H1 (cell line): Measurements from ENCODE around the gene RNF13. TPM values are rescaled to one million over a fixed set of nuclear protein-coding genes. Genes with fewer than 3 reads are reported as not detected.

ENCODE experiments used
- CTCF ChIA-PET: fragments of 300-600 bp; sonication (Branson Sonifier 250); formaldehyde crosslinking; loops from one replicate; lab custom pipeline; 2021; ENCODE audit not compliant: partially characterized antibody; lab: Charles Lee
- POLR2A ChIA-PET: fragments of 300-600 bp; sonication (Branson Sonifier 250); formaldehyde crosslinking; loops from one replicate; lab custom pipeline; 2021; ENCODE audit warnings: inconsistent platforms; ENCODE audit not compliant: partially characterized antibody; lab: Charles Lee
- DNase-seq, 2 experiments: peaks; one replicate each; pipeline versions ENCODE4 v3.0.0 to v3.0.0-alpha.2; 2010 to 2022; ENCODE audit warnings: low spot score in 2 of 2, low read depth in 1 of 2, mixed read lengths in 1 of 2
- FAIRE-seq: peaks from 2 replicates; lab custom pipeline; 2011; peaks lifted over from hg19 to GRCh38; lab: Jason Lieb, UNC
- H2AFZ ChIP-seq: 2 replicates; pipeline ENCODE4 v1.8.1; 2012; ENCODE audit warnings: low read length, inconsistent platforms
- H2AK5ac ChIP-seq: 2 replicates; pipeline ENCODE4 v1.6.1; 2013; ENCODE audit warnings: low read depth, low read length
- H2BK120ac ChIP-seq: replicated peaks from 2 replicates; pipeline ENCODE3; 2013; ENCODE audit warnings: low read depth, low read length, inconsistent platforms
- H2BK12ac ChIP-seq: 2 replicates; pipeline ENCODE4 v1.6.1; 2013; ENCODE audit warnings: low read depth, low read length
- H2BK15ac ChIP-seq: 2 replicates; pipeline ENCODE4 v1.6.1; 2013; ENCODE audit warnings: low read length
- H2BK20ac ChIP-seq: 2 replicates; pipeline ENCODE4 v1.6.1; 2013; ENCODE audit warnings: low read length
- H2BK5ac ChIP-seq: 2 replicates; pipeline ENCODE4 v1.6.1; 2013; ENCODE audit warnings: low read depth, low read length
- H3K14ac ChIP-seq: 2 replicates; pipeline ENCODE4 v1.6.1; 2013; ENCODE audit warnings: inconsistent platforms; ENCODE audit not compliant: insufficient read length
- H3K18ac ChIP-seq: 2 replicates; pipeline ENCODE4 v1.6.1; 2013; ENCODE audit warnings: low read length; ENCODE audit errors: extremely low read depth
- H3K23ac ChIP-seq: 2 replicates; pipeline ENCODE4 v1.6.1; 2013; ENCODE audit warnings: inconsistent platforms; ENCODE audit not compliant: insufficient read length
- H3K23me2 ChIP-seq: 2 replicates; pipeline ENCODE4 v1.6.1; 2013; ENCODE audit warnings: low read depth, low read length
- H3K27ac ChIP-seq: 2 replicates; pipeline ENCODE4 v1.6.1; 2011; ENCODE audit warnings: low read depth, low read length, inconsistent platforms
- H3K27me3 ChIP-seq, 4 experiments: replicated peaks in 1 of 4; 1 replicate in 1 of 4; 2 replicates in 3 of 4; pipeline versions ENCODE4 v1.6.1 to v1.8.1; 2011 to 2013; ENCODE audit warnings: low read length in 3 of 4, mild to moderate bottlenecking in 3 of 4, inconsistent platforms in 2 of 4, mixed read lengths in 2 of 4, moderate library complexity in 1 of 4; ENCODE audit not compliant: control insufficient read depth in 3 of 4, insufficient read depth in 3 of 4; ENCODE audit errors: extremely low read depth in 1 of 4
- H3K36me3 ChIP-seq, 4 experiments: 2 replicates each; pipeline versions ENCODE4 v1.6.1 to v1.8.1; 2011 to 2013; ENCODE audit warnings: mild to moderate bottlenecking in 4 of 4, low read length in 3 of 4, moderate library complexity in 2 of 4, control low read depth in 1 of 4, inconsistent platforms in 1 of 4; ENCODE audit not compliant: insufficient read depth in 4 of 4, control insufficient read depth in 2 of 4
- H3K4ac ChIP-seq: replicated peaks from 2 replicates; pipeline ENCODE3; 2013; ENCODE audit warnings: low read length, low read depth, mixed read lengths, inconsistent platforms; ENCODE audit not compliant: insufficient read length
- H3K4me1 ChIP-seq, 4 experiments: replicated peaks in 1 of 4; 1 replicate in 1 of 4; 2 replicates in 3 of 4; pipeline versions ENCODE4 v1.6.1 to v1.8.1; 2011 to 2013; ENCODE audit warnings: low read length in 3 of 4, inconsistent platforms in 2 of 4, mixed read lengths in 1 of 4; ENCODE audit not compliant: insufficient read depth in 4 of 4, control insufficient read depth in 3 of 4
- H3K4me2 ChIP-seq, 2 experiments: 2 replicates each; pipeline versions ENCODE4 v1.6.1 to v1.8.1; 2011 to 2013; ENCODE audit warnings: low read depth in 2 of 2, low read length in 2 of 2, control low read depth in 1 of 2, inconsistent platforms in 1 of 2, mild to moderate bottlenecking in 1 of 2; ENCODE audit not compliant: insufficient read depth in 1 of 2
- H3K4me3 ChIP-seq, 4 experiments: fragments of 200-600, 300-600 bp in 1 of 4; sonication (generic), shearing (Covaris generic), sonication (Bioruptor Twin) in 1 of 4; 2 replicates each; pipeline versions ENCODE4 v1.5.1 to v1.8.1; 2011 to 2016; ENCODE audit warnings: low read length in 4 of 4, low read depth in 3 of 4, control low read depth in 2 of 4, inconsistent platforms in 2 of 4, mild to moderate bottlenecking in 2 of 4, mixed read lengths in 1 of 4, moderate library complexity in 1 of 4; ENCODE audit not compliant: insufficient read depth in 2 of 4; ENCODE audit errors: extremely low read depth in 1 of 4
- H3K56ac ChIP-seq: replicated peaks from 2 replicates; pipeline ENCODE3; 2013; ENCODE audit warnings: low read depth, mild to moderate bottlenecking, mixed read lengths, low read length, inconsistent platforms; ENCODE audit not compliant: insufficient read length
- H3K79me1 ChIP-seq: 2 replicates; pipeline ENCODE4 v1.6.1; 2013; ENCODE audit warnings: low read depth, low read length, control low read depth
- H3K79me2 ChIP-seq, 2 experiments: 2 replicates each; pipeline versions ENCODE4 v1.6.1 to v1.8.1; 2012 to 2013; ENCODE audit warnings: low read length in 2 of 2, mild to moderate bottlenecking in 2 of 2, inconsistent platforms in 1 of 2; ENCODE audit not compliant: insufficient read depth in 2 of 2, control insufficient read depth in 1 of 2
- H3K9ac ChIP-seq, 4 experiments: replicated peaks in 1 of 4; 1 replicate in 1 of 4; 2 replicates in 3 of 4; pipeline versions ENCODE4 v1.6.1 to v1.8.1; 2011 to 2013; ENCODE audit warnings: low read depth in 3 of 4, low read length in 3 of 4, control low read depth in 2 of 4, mild to moderate bottlenecking in 2 of 4, moderate library complexity in 2 of 4, inconsistent platforms in 1 of 4; ENCODE audit errors: extremely low read depth in 1 of 4
- H3K9me3 ChIP-seq, 2 experiments: 2 replicates each; pipeline versions ENCODE4 v1.6.1 to v1.8.1; 2012 to 2013; ENCODE audit warnings: mild to moderate bottlenecking in 2 of 2, moderate library complexity in 2 of 2, control low read depth in 1 of 2, inconsistent platforms in 1 of 2, low read depth in 1 of 2, low read length in 1 of 2, mixed read lengths in 1 of 2; ENCODE audit not compliant: insufficient read depth in 2 of 2
- H4K20me1 ChIP-seq, 2 experiments: replicated peaks in 1 of 2; 2 replicates each; pipeline versions ENCODE3 to v1.8.1; 2011 to 2013; ENCODE audit warnings: inconsistent platforms in 2 of 2, low read length in 2 of 2, mild to moderate bottlenecking in 1 of 2; ENCODE audit not compliant: insufficient read depth in 2 of 2, control insufficient read depth in 1 of 2
- H4K5ac ChIP-seq: 2 replicates; pipeline ENCODE4 v1.6.1; 2013; ENCODE audit warnings: low read length, low read depth, mixed read lengths, inconsistent platforms; ENCODE audit not compliant: insufficient read length
- H4K8ac ChIP-seq: 2 replicates; pipeline ENCODE4 v1.8.0; 2013; ENCODE audit warnings: mild to moderate bottlenecking, moderate library complexity, low read length, inconsistent platforms; ENCODE audit not compliant: insufficient read depth; ENCODE audit errors: extremely low read depth
- H4K91ac ChIP-seq: replicated peaks from 2 replicates; pipeline ENCODE3; 2013; ENCODE audit warnings: low read length, mixed read lengths, inconsistent platforms; ENCODE audit not compliant: insufficient read length
- ASH2L ChIP-seq: fragments of 200-600, 300-600 bp; sonication (generic); IDR thresholded peaks from one replicate; pipeline ENCODE4 v1.7.1; 2017; ENCODE audit warnings: low read length
- BACH1 ChIP-seq: IDR thresholded peaks from 2 replicates; pipeline ENCODE4 v1.6.1; 2012; ENCODE audit warnings: low read length, improper control_type of control experiment
- CEBPB ChIP-seq: IDR thresholded peaks from 2 replicates; pipeline ENCODE4 v1.6.1; 2012; ENCODE audit warnings: low read depth, low read length
- CHD2 ChIP-seq: IDR thresholded peaks from 2 replicates; pipeline ENCODE4 v1.6.1; 2012; ENCODE audit warnings: low read length, improper control_type of control experiment
- EP300 ChIP-seq, 2 experiments: IDR thresholded peaks; 1 replicate in 1 of 2; 2 replicates in 1 of 2; pipeline ENCODE4 v1.6.1; 2011 to 2012; ENCODE audit warnings: low read depth in 2 of 2, low read length in 2 of 2, mild to moderate bottlenecking in 2 of 2, borderline replicate concordance in 1 of 2, inconsistent platforms in 1 of 2, moderate library complexity in 1 of 2
- FOSL1 ChIP-seq: IDR thresholded peaks from 2 replicates; pipeline ENCODE4 v1.6.1; 2011; ENCODE audit warnings: mild to moderate bottlenecking, low read depth, low read length, moderate library complexity; ENCODE audit not compliant: insufficient read depth
- HDAC2 ChIP-seq, 2 experiments: fragments of 300-600 bp in 1 of 2; sonication (generic) in 1 of 2; IDR thresholded peaks; 2 replicates each; pipeline ENCODE4 v1.6.1; 2011 to 2012; ENCODE audit warnings: low read depth in 2 of 2, low read length in 2 of 2, mild to moderate bottlenecking in 2 of 2, moderate library complexity in 2 of 2, borderline replicate concordance in 1 of 2, inconsistent platforms in 1 of 2
- JUN ChIP-seq: IDR thresholded peaks from 2 replicates; pipeline ENCODE4 v1.6.1; 2011; ENCODE audit warnings: low read depth, mild to moderate bottlenecking, improper control_type of control experiment, low read length
- JUND ChIP-seq: IDR thresholded peaks from 2 replicates; pipeline ENCODE4 v1.6.1; 2011; ENCODE audit warnings: mild to moderate bottlenecking, improper control_type of control experiment, low read length
- KDM5A ChIP-seq: fragments of 200-600 bp; IDR thresholded peaks from 2 replicates; pipeline ENCODE4 v1.7.1; 2012; ENCODE audit warnings: mild to moderate bottlenecking, low read length, inconsistent platforms, mixed read lengths
- MAFK ChIP-seq: IDR thresholded peaks from 2 replicates; pipeline ENCODE4 v1.6.1; 2012; ENCODE audit warnings: low read depth, mild to moderate bottlenecking, improper control_type of control experiment, low read length
- RFX5 ChIP-seq: IDR thresholded peaks from 2 replicates; pipeline ENCODE4 v1.6.1; 2011; ENCODE audit warnings: low read depth, low read length, improper control_type of control experiment, borderline replicate concordance
- SP1 ChIP-seq: IDR thresholded peaks from 2 replicates; pipeline ENCODE4 v1.6.1; 2011; ENCODE audit warnings: low read depth, low read length
- WGBS, 2 experiments: shearing (Covaris generic) in 1 of 2; methylation state at CpG; one replicate each; pipeline versions ENCODE4 v1.1.6 to v1.1.7; 2013 to 2015; ENCODE audit warnings: low lambda C conversion rate in 2 of 2, mixed read lengths in 2 of 2, inconsistent platforms in 1 of 2, low coverage in 1 of 2, missing lambda C conversion rate in 1 of 2; ENCODE audit not compliant: insufficient replicate concordance in 2 of 2, insufficient coverage in 1 of 2, insufficient read length in 1 of 2; ENCODE audit errors: extremely low coverage in 1 of 2, missing lambda C conversion rate in 1 of 2; 5-methylcytosine and 5-hydroxymethylcytosine counted together
- polyA plus RNA-seq, 7 experiments: library from polyadenylated mRNA; depleted of rRNA in 3 of 7; stranded (reverse) in 5 of 7; unstranded in 2 of 7; fragments of >200 nt in 5 of 7; fragments of 200-250 nt in 2 of 7; gene quantifications; 1 replicate in 5 of 7; 2 replicates in 1 of 7; 4 replicates in 1 of 7; pipeline versions ENCODE4 v1.2.1 to v1.2.3, GENCODE V29; 2011 to 2013; ENCODE audit warnings: missing spikeins in 2 of 7, mixed read lengths in 2 of 7
- total RNA-seq: library from RNA; stranded (reverse); fragmentation: NEBNext Ultra II Directional; extraction: Animal tissue kit (Norgen Biotek cat#: 25700); gene quantifications from 2 replicates; pipeline ENCODE4 v1.2.1, GENCODE V29; 2021
- TF ChIP-seq, protein P1 (sequence below): IDR thresholded peaks from 2 replicates; pipeline ENCODE4 v1.6.1; 2011; ENCODE audit warnings: low read depth, mild to moderate bottlenecking, low read length; ENCODE audit not compliant: insufficient read depth

RNF13 gene
- total and polyA plus RNA-seq, 2 of the 8 experiments (the other 6 are each of a cell fraction or from before 2014, with no cell fraction given): 19.4 to 35.4 TPM

DNA sequence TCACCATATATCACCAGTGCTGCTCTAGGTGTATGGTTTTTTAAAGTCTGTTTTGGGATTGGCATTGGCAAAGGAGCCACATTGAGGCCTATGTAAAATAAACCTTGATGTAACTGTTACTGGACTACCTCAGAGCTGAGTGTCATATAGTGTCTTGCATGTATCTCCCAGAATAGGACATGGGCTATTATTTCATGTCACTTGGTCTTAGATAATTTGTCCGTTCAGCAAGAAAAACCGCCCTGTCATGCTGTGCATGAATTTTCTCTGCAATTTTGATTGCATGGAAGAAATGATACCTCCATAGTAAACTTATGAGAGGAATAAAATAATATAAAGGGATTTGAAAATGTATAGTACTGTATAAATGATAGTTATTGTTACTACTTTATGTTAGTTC lies 59.6 kb downstream of the RNF13 start:
- peaks cover 0 to 9% of the 10 kb centered on the region in 2 experiments; a peak in 1 of 4 replicates for H3K79me2 ChIP-seq
- peaks cover 0 to 7% (median 3%) of the 10 kb centered on the region in 4 experiments; a peak in 2 of 7 replicates for H3K4me1 ChIP-seq
- CTCF ChIA-PET: interaction anchor here (1.7 kb wide), 1 partner anchor 11 kb away, joined by 8 read pairs; no protein-coding TSS in a partner anchor
- H3K27me3 ChIP-seq: no peaks in the 10 kb centered on the region
- no peak overlapping the region for H2AFZ ChIP-seq
- no peak overlapping the region for H2BK5ac ChIP-seq
- FAIRE-seq: no peak
- no peak overlapping the region for H2BK15ac ChIP-seq
- H3K79me1 ChIP-seq: peaks cover 3% of the 10 kb centered on the region; the same call in 1 of the 2 replicates
- H3K9me3 ChIP-seq: peaks cover under 1 to 3% of the 10 kb centered on the region in 2 experiments; a peak in 1 of 4 replicates
- H3K27ac ChIP-seq: no peak overlapping the region
- no peak overlapping the region for H4K5ac ChIP-seq
- H4K8ac ChIP-seq: no peak overlapping the region
- no peak overlapping the region for H3K4me3 ChIP-seq
- no peak overlapping the region for H2BK20ac ChIP-seq
- no peak overlapping the region for H3K14ac ChIP-seq
- WGBS, 2 experiments: 91% methylated on average over 2 of the region's 2 CpGs; no CpG with 5 or more reads in 1 of the 2 experiments
- no peak overlapping the region for H2BK120ac ChIP-seq
- H2AK5ac ChIP-seq: no peak overlapping the region
- H4K20me1 ChIP-seq: no peaks in the 10 kb centered on the region
- no peak overlapping the region for H3K56ac ChIP-seq
- H3K36me3 ChIP-seq: peaks cover 0 to 3% (median 0%) of the 10 kb centered on the region in 4 experiments; a peak in 1 of 8 replicates
- H3K9ac ChIP-seq: no peak overlapping the region
- H3K23me2 ChIP-seq: no peaks in the 10 kb centered on the region; the same call in 1 of the 2 replicates
- POLR2A ChIA-PET: no interaction called here
- DNase-seq: no peak
- no peak overlapping the region for H2BK12ac ChIP-seq
- H3K18ac ChIP-seq: no peak overlapping the region
- no peak overlapping the region for H3K23ac ChIP-seq
- H3K4me2 ChIP-seq: no peak overlapping the region
- H3K4ac ChIP-seq: no peak overlapping the region
- H4K91ac ChIP-seq: no peak overlapping the region
- no peak for TF ChIP-seq SP1
- no peak for TF ChIP-seq JUN
- TF ChIP-seq JUND: no peak
- no peak for TF ChIP-seq RFX5
- TF ChIP-seq CHD2: no peak
- no peak for TF ChIP-seq ASH2L
- TF ChIP-seq KDM5A: no peak
- TF ChIP-seq MAFK: no peak
- no peak for TF ChIP-seq HDAC2 (IDR thresholded peaks at IDR 0.05; ENCODE audit: borderline replicate concordance in 1 of 2, low read depth in 2 of 2, low read length in 2 of 2)
- no peak for TF ChIP-seq EP300 (IDR thresholded peaks at IDR 0.05; ENCODE audit: borderline replicate concordance in 1 of 2, low read depth in 2 of 2, low read length in 2 of 2)
- TF ChIP-seq FOSL1: no peak
- no peak for TF ChIP-seq CEBPB
- TF ChIP-seq BACH1: no peak
- TF ChIP-seq, protein P1, sequence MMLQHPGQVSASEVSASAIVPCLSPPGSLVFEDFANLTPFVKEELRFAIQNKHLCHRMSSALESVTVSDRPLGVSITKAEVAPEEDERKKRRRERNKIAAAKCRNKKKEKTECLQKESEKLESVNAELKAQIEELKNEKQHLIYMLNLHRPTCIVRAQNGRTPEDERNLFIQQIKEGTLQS: no peak
